LHCN-M2 (cell line): Measurements from ENCODE around the gene TTC3. TPM values are rescaled to one million over a fixed set of nuclear protein-coding genes. Genes with fewer than 3 reads are reported as not detected.
"Not testable (repeated sequence)": the region's sequence is repeated elsewhere in the genome, so short reads cannot be mapped to it uniquely, and the experiment has no call there.

ENCODE experiments used
- DNase-seq: peaks from one replicate; pipeline ENCODE4 v3.0.0-alpha.2; 2012; ENCODE audit warnings: low read depth
- total RNA-seq: library from RNA; depleted of rRNA; stranded (reverse); fragments of >200 nt; gene quantifications from 2 replicates; pipeline ENCODE4 v1.2.3, GENCODE V29; 2014

The TTC3 gene
- total RNA-seq, 1 experiment from 2014 or later = 189 TPM

DNA sequence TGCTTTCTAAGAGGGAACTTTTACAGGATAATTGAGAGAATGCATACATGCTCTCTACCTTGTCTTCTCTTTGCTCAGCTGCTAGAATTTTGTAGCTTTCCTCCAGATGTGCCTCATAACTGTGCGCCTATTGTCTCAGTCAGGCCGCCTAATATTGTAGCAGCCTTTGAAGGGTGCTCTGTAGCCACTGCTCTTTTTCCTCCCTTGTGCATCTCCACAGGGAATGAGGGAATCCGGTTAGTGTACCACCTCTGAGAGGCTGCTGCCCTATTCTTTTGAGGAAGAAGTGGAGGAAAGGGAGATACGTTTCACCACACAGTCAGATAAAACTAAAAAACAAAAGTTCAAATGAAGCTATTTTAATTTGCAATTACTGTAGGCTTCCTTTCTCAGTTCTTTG, 22.8 kb downstream of the TTC3 start:
- DNase-seq = no peak

- peak; percentile 81 for DNase-seq
Observed at GRCh38 chr21:37098751-37099150, 25.7 kb downstream of the TTC3 start.

DNA sequence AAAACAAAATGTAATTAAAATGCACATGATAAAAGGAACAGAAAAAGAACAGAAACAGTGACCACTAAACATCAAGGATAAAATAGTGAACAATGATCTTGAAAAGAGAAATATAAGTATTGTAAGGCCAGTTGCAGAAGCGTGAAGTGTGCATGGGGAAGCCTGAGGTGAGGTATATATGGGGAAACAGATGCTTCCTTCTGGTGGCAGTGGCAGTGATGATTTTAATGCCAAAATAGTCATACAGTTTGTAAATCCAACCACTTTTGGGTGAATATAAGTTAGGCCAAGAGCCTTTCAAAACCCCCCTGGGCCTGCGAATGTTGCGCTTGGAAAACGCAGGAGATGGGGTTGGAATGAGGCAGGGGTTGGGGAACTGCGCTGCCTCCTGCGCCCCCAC, 27.3 kb downstream of the TTC3 start:
- DNase-seq = no peak

DNA sequence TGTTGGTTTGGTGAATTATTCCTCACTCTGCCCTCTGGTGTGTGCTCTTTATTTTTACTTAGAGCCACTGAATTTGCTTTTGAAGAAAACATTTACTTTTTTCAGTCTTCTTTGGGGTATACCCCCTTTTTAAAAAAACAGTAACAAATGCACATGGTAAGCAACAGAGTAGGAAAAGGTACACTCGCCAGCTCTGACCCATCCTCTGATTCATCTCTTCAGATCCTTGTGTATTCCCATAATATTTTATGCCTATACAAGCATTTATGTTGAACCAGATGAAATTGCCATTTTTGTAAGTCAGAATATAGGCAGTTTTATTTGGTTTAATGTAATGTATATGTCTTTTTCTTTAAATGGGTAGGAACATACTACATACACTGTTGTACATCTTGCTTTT, 28.3 kb downstream of the TTC3 start:
- DNase-seq = peak; percentile 25

DNA sequence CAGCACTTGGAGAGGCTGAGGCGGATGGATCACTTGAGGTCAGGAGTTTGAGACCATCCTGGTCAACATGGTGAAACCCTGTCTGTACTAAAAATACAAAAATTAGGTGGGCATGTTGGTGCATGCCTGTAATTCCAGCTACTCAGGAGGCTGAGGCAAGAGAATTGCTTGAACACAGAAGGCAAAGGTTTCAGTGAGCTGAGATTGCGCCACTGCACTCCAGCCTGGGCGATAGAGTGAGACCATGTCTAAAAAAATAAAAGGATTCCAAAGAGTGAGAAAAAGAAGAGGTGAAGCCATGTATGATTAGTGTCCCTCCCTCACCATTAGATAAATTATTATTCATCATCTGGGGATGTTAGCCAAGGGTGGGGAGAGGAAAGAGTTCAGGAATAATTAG, 29.7 kb downstream of the TTC3 start:
- DNase-seq = not testable (repeated sequence)

- no peak for DNase-seq
Observed at GRCh38 chr21:37106998-37107397, 33.9 kb downstream of the TTC3 start.

DNA sequence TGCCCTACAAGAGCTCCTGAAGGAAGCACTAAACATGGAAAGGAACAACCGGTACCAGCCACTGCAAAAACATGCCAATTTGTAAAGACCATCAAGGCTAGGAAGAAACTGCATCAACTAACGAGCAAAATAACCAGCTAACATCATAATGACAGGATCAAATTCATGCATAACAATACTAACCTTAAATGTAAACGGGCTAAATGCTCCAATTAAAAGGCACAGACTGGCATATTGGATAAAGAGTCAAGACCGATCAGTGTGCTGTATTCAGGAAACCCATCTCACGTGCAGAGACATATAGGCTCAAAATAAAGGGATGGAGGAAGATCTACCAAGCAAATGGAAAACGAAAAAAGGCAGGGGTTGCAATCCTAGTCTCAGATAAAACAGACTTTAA, 38.0 kb downstream of the TTC3 start:
- not testable (repeated sequence) for DNase-seq

- DNase-seq = not testable (repeated sequence)
Observed at GRCh38 chr21:37114301-37114700, 41.2 kb downstream of the TTC3 start.

- not testable (repeated sequence) for DNase-seq
Observed at GRCh38 chr21:37116459-37116858, 43.4 kb downstream of the TTC3 start.

DNA sequence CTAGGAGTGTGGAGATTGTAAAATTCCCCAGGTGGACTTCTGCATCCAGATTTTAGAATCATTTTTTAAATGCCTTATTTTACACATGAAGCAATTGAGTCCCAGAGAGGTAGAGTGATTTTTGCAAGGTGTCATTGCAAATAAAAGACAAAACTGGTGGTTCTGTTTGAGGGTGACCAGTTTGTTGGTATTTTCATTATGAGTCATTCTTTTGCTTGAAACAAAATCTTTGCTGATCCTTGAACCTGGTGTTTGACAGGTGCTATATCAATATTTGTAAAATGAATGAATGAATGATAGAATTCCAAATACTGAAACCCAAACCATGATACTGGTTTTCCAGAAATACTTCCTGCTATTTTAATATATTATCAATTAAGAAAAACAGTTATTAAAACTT, 44.1 kb downstream of the TTC3 start:
- DNase-seq = no peak

DNA sequence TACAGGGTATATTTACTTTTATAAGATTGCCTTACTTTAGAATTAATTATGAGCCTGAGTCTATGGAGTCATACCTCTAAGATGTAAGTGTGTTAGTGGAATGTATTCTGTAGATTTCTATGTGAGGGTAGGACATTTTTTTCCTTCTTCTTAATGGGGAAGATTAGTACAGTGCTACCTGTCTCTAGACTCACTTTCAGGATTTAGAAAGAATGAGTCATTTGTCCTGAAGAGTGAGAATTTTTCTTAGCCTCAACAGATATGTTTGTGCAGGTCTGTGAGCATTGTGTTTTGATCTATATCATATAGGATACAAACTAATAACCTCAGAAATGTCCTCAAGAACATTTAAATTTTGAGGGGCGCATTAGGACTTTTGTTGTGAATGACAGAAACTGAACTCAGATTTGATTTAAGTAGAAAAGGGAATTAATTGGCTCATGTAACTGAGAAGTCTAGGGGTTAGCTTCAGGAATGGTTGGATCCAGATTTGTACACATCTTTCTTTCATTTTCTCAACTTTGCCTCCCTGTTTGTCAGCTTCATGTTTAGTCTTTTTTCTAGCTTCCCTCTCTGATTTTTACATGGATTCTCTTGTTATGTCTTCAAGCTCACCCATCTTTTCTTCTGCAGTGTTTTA, 45.3 kb downstream of the TTC3 start:
- no peak for DNase-seq

DNA sequence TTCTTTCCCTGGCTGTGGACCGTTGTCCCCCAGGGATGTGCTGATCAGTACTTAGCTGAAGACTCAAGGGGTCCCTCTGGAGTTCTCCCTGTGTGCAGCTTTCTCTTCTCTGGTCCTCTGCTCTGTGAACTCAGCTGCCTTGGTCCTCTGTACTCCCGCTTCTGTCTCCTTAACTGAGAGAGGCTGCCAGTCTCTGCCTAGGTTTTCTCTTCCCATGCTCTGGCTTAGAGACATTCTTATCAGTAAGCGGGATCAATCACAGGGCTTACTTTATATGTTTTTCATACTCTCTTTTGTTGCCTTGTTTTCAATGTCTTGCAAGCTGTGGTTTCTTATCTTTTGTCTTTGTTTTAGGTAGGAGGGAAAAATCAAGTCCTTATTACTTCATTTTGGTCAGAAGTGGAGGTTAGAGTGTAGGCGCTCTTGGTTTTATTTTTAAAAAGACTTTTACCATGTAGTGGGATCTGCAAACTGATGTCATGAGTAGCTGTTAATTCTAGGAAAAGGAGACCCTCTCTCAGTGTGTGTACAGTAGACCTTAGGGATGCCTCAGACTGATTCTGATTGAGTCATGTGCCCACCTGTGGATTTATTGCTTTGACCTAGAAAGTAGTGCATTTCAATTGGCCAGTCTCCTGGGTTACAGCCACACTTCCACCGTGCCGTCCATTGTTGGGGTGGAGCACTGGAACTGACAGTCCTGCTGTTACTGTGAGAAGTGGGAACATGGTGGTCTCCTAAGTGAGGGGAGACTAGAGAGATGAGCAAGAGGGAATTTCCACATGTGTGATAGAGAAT, 46.6 kb downstream of the TTC3 start:
- DNase-seq = no peak

DNA sequence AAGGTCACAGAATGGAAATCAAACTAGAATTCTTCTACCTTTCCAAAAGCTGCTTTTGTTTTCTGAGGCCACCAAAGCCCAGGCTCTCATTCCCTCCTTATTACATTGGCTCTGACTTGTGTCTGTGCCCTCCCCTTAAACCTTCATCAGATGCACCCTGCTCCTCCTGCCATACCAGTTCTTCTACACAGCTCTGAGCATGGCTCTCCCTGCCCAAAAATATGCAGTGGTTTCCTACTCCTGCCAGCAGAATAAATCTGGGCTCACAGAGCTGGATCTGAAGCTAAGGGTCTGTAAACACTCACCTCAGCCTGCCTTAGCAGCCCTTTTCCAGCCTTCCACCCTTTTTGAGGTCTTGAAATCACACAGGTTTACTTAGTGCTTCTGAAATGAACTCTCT, 55.0 kb downstream of the TTC3 start:
- DNase-seq = no peak

DNA sequence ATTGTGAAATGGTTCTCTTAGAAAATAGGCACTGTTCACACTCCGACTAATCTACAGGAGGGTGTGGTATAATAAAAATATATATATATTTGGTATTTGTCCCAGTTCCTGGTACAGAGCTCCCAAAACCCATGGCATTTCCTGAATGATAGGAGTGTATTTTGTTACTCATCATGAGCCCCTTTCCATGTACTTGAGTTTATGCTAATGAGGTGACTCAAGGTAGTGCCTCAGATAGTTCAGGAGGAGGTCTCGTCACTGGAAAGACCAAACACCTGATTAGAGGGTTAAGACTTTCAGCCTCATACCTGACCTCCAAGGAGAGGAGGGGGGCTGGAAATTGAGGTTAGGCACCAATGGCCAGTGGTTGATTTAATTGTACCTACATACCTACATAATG, 57.9 kb downstream of the TTC3 start:
- DNase-seq = no peak

DNA sequence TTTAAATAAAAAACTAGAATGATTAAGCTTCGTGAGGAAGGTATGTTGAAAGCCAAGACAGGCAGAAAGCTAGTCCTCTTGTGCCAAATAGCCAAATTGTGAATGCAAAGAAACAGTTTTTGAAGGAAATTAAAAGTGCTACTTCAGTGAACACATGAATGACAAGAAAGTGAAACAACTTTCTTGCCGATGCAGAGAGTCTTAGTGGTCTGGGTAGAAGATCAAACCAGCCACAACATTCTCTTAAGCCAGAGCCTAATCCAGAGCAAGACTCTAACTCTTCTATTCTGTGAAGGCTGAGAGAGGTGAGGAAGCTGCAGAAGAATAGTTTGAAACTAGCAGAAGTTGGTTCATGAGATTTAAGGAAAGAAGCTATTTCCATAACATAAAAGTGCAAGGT, 63.2 kb downstream of the TTC3 start:
- DNase-seq = no peak

- DNase-seq = no peak
Observed at GRCh38 chr21:37136744-37137143, 63.7 kb downstream of the TTC3 start.

DNA sequence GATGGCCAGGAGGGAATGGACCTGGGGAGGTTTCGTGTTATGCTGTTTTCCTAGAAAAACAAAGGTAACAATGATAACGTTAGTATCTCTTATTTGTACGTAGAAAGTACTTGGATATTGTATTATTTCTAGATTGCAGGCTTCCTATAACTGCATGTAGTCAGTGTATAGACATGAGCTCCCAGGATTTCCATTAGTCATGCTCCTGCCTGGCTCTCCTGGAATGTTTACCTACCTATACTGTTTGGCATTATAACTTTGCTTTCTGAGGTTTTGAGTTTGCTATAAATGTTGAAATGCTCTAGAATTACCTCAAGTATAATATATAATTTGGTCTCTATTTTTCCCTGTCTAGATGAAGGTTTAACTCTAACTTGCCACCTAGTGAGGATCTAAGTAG, 66.1 kb downstream of the TTC3 start:
- no peak for DNase-seq

- peak; percentile 44 for DNase-seq
Observed at GRCh38 chr21:37139902-37140301, 66.8 kb downstream of the TTC3 start.

DNA sequence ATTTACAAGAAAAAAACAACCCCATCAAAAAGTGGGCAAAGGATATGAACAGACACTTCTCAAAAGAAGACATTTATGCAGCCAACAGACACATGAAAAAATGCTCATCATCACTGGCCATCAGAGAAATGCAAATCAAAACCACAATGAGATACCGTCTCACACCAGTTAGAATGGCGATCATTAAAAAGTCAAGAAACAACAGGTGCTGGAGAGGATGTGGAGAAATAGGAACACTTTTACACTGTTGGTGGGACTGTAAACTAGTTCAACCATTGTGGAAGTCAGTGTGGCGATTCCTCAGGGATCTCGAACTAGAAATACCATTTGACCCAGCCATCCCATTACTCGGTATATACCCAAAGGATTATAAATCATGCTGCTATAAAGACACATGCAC, 70.3 kb downstream of the TTC3 start:
- DNase-seq = not testable (repeated sequence)

DNA sequence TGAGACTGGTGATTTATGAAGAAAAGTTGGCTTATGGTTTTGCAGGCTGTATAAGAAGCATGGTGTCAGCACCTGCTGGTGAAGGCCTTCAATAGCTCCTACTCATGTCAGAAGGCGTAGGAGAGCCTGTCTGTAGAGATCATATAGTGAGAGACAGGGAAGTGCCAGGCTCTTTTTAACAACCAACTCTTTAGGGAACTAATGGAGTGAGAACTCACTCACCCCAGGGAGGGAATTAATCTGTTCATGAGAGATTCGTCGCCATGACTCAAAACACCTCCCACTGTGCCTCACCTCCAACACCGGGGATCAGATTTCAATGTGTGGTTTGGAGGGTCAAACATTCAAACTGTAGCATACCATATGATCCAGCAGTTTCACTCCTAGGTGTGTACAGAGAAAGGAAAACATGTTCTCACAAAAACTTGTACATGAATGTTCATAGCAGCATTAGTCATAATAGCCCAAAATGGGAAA, 72.6 kb downstream of the TTC3 start:
- peak; percentile 73 for DNase-seq

DNA sequence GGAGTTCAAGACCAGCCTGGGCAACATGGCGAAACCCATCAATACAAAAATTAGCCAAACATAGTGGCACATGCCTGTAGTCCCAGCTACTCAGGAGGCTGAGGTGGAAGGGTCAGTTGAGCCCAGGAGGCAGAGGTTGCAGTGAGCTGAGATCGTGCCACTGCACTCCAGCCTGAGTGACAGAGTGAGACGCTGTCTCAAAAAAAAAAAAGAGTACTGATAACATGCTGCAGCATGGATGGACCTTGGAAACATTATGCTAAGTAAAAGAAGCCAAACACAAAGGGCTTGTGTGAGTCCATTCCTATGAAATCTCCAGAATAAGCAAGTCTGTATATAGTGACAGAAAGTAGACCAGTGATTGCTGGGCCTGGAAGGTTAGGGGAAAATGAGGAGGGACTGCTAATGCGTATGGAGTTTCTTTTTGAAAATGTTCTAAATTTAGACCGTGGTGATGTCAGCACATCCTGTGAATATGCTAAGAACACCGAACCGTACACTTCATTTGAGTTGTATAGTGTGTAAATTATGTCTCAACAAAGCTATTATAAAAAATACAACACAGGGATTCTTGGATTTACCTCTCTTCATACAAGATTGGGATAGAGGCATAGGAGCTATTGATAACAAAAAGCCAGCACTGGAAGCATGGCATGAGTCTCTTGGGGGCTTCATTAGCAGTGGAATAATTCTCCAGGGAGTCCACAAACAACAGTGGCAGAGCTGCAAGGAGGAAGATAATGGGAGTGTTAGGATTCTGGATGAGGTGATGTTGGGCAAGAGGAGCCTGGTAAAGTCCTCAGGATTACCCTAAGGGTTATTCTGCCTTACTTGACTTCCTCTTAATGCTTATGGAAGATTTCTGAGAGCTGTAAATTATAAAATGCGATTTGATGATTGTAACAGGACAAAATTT, 73.5 kb downstream of the TTC3 start:
- no peak for DNase-seq

DNA sequence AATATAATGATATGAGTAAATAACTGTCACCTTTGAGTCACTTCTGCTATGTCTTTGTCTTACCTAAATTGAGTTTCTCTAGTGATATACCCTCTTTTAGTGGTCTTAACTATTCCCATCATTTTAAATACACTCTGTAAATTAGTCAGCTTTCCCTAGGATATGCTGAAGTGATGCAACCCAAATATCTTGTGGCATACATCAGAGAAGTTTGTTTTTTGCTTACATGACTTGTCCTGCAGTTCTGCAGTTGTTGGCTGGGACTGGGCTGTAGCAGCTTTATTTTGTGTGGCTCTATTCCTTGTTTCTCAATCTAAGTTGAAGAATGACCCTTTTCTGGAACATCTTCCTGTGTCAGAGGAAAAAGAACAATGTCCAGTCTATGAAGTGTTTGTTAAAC, 76.4 kb downstream of the TTC3 start:
- peak; percentile 61 for DNase-seq
